ENCODE measurements around the gene UBALD1.

UBALD1 gene

DNA sequence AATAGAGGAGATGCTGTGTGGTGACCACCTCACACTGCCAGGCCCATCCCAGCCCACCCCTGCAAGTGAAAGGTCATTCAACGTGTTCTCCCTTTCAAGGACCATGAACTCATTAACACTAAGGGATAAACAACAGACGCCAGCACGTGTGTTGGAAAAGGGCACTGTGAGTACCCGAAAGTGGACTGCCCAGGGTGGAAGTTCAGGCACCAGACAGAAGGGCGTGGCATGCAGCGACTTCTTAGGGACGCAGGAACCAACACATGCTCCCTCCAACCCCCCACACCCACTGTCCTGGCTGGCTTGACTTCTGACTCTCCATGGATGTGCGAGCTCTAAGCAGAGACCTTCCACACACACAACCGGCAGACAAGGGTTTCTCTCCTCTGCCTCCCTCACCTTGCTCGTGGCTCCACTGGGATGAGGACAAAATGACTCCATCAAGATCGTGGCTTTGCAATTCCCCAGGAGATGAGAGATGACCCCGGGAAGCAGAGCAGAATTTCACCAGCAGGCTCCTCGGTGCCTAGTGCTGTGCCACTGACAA lies 11.0 kb downstream of the UBALD1 start:
- Histone ChIP-seq H3K27me3 (ENCODE audit: control insufficient read depth, insufficient read depth, low read length) (no peaks in the 10 kb centered on the region), H3K27ac (ENCODE audit: low read depth, low read length) (no peak overlapping the region)

DNA sequence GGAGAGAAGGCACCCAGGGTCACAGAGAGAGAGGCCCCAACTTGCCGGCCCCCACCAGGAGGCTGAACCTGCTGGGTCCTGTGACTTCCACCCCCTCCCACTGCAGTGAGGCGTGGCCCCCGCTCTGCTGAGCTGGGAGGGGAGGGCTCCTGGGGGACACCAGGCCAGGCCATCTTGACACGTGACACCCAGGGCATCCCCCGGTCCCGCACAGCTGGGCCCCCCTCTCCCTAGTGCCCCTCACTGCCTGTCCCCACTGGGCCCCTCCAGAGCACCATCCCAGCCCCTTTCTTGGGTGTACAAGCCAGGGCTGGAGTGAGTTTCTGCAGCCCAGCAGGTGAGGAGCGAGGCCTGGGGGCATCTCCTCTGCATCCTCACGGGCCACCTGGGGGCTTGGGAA lies 12.4 kb downstream of the UBALD1 start:
- Histone ChIP-seq H3K4me3 (ENCODE audit: low read depth, low read length) (no peak overlapping the region), H3K4me1 (ENCODE audit: control insufficient read depth, insufficient read depth, low read length) (peaks cover 15% of the 10 kb centered on the region), H3K36me3 (ENCODE audit: control insufficient read depth, insufficient read depth, low read length) (no peaks in the 10 kb centered on the region), H3K9me3 (ENCODE audit: control insufficient read depth, insufficient read depth, low read depth, low read length) (no peaks in the 10 kb centered on the region), H3K9ac (ENCODE audit: low read length) (no peak overlapping the region), H3K27me3 (ENCODE audit: control insufficient read depth, insufficient read depth, low read length) (no peaks in the 10 kb centered on the region), H3K27ac (ENCODE audit: low read depth, low read length) (no peak overlapping the region)

More for the DNA sequence above, 11.0 kb downstream of the UBALD1 start:
- H3K4me3 ChIP-seq (ENCODE audit: low read depth, low read length): no peak overlapping the region
- H3K9ac ChIP-seq (ENCODE audit: low read length): no peak overlapping the region
- peaks cover 12% of the 10 kb centered on the region for H3K36me3 ChIP-seq (ENCODE audit: control insufficient read depth, insufficient read depth, low read length)
- no peaks in the 10 kb centered on the region for H3K9me3 ChIP-seq (ENCODE audit: control insufficient read depth, insufficient read depth, low read depth, low read length)
- peaks cover 15% of the 10 kb centered on the region for H3K4me1 ChIP-seq (ENCODE audit: control insufficient read depth, insufficient read depth, low read length)

DNA sequence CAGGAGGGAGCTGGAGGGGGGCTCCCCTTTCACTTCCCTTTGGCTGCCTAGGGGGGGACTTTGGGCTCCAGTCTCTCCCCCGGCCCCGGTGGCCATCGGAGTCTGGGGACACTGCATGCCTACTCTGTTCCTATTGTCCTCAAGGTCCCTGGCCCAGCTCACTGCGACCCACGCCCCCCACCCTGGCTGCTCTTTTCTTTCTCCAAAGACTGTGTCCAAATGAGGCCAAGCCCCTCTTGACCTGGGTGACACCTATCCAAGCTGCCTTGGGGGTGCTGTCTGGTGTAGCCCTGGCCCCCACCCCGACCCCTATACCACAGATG lies 12.9 kb downstream of the UBALD1 start:
- H3K36me3 ChIP-seq (ENCODE audit: control insufficient read depth, insufficient read depth, low read length): no peaks in the 10 kb centered on the region
- H3K27ac ChIP-seq (ENCODE audit: low read depth, low read length): no peak overlapping the region
- H3K9me3 ChIP-seq (ENCODE audit: control insufficient read depth, insufficient read depth, low read depth, low read length): no peaks in the 10 kb centered on the region
- no peak overlapping the region for H3K9ac ChIP-seq (ENCODE audit: low read length)
- H3K4me1 ChIP-seq (ENCODE audit: control insufficient read depth, insufficient read depth, low read length): peaks cover 15% of the 10 kb centered on the region
- no peak overlapping the region for H3K4me3 ChIP-seq (ENCODE audit: low read depth, low read length)
- no peaks in the 10 kb centered on the region for H3K27me3 ChIP-seq (ENCODE audit: control insufficient read depth, insufficient read depth, low read length)

DNA sequence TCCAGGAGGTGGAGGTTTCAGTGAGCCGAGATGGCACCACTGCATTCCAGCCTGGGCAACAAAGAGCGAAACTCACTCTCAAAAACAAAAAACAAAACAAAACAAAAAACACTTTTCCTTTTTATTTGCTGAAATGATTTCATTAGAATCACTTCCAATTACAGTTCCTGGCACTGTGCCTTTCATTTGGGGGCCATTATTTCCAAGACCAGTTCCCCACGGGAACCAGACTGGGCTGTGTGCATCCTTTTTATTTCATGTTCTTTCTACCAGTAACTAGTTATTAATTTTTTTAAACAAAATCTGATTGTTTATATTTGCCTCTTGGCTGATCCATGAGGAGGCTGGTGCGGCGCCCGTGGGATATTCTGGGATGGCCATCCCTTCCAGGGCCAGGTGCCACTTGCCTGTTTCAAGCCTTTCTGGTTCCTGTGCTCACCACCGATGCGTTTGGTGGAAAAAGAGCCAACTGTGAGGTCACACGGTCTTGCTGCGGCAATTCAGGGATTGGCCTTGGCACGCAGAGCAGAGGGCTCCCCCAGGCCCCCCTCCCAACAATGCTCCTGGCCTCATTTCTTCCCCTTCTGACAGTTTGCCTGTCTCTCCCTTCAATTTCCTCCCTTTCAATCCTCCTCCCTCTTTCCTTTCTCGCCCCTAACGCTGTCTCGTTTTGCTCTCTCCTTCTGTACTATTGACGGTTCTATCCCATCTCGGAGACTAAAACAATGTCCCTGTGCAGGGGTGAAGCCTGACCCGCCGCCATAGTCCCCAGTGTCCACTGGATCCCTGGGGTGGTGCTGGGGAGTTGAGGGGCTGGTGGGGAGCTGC lies 13.4 kb downstream of the UBALD1 start:
- Histone ChIP-seq H3K9ac (ENCODE audit: low read length) (peak overlapping the region; percentile 25), H3K27ac (ENCODE audit: low read depth, low read length) (no peak overlapping the region), H3K36me3 (ENCODE audit: control insufficient read depth, insufficient read depth, low read length) (no peaks in the 10 kb centered on the region), H3K4me1 (ENCODE audit: control insufficient read depth, insufficient read depth, low read length) (peaks cover 15% of the 10 kb centered on the region), H3K4me3 (ENCODE audit: low read depth, low read length) (no peak overlapping the region), H3K9me3 (ENCODE audit: control insufficient read depth, insufficient read depth, low read depth, low read length) (no peaks in the 10 kb centered on the region), H3K27me3 (ENCODE audit: control insufficient read depth, insufficient read depth, low read length) (no peaks in the 10 kb centered on the region)

DNA sequence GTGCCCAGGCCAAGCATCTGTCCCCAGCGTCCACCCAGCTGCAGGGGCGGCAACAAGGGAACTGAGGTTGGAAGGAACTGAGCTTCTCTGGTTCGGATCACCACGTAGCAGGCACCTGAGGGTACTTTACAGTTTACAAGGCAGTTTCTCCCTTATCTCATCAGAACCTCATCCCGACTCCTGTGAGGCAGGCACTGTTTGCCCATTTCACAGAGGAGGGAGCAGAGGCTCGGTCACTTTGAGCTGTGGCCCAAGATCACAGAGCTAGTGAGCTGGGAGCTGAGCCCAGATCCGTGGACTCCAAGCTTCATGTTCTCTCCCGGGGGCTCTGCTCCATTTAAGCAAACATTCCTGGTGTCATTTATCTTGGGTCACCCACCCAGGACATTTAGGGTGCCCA lies 15.1 kb downstream of the UBALD1 start:
- H3K27me3 ChIP-seq (ENCODE audit: control insufficient read depth, insufficient read depth, low read length): no peaks in the 10 kb centered on the region

DNA sequence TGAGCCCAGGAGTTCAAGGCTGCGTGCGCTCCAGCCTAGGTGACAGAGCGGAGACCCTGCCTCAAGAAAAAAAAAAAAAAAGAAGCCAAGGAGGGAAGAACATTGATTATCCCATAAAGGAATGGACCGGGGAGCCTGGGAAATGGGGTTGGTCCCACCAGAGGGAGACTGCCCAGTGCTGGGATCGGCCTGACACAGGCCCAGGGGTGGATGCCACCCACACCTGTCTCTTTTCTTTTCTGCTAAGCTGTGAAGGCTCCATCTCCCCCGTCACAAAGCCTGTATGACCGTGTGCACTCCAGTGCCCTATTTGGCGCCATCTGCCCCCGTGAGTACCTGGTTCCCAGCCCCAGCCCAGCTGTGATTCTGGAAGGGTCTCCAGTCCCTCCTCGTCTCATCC lies 15.7 kb downstream of the UBALD1 start:
- Histone ChIP-seq H3K9ac (ENCODE audit: low read length) (no peak overlapping the region), H3K4me3 (ENCODE audit: low read depth, low read length) (no peak overlapping the region), H3K9me3 (ENCODE audit: control insufficient read depth, insufficient read depth, low read depth, low read length) (no peaks in the 10 kb centered on the region), H3K4me1 (ENCODE audit: control insufficient read depth, insufficient read depth, low read length) (peaks cover 22% of the 10 kb centered on the region), H3K36me3 (ENCODE audit: control insufficient read depth, insufficient read depth, low read length) (no peaks in the 10 kb centered on the region), H3K27me3 (ENCODE audit: control insufficient read depth, insufficient read depth, low read length) (no peaks in the 10 kb centered on the region), H3K27ac (ENCODE audit: low read depth, low read length) (no peak overlapping the region)

More for the DNA sequence above, 15.1 kb downstream of the UBALD1 start:
- H3K9me3 ChIP-seq (ENCODE audit: control insufficient read depth, insufficient read depth, low read depth, low read length): no peaks in the 10 kb centered on the region
- H3K9ac ChIP-seq (ENCODE audit: low read length): no peak overlapping the region
- peaks cover 17% of the 10 kb centered on the region for H3K4me1 ChIP-seq (ENCODE audit: control insufficient read depth, insufficient read depth, low read length)
- H3K4me3 ChIP-seq (ENCODE audit: low read depth, low read length): no peak overlapping the region
- no peak overlapping the region for H3K27ac ChIP-seq (ENCODE audit: low read depth, low read length)
- H3K36me3 ChIP-seq (ENCODE audit: control insufficient read depth, insufficient read depth, low read length): no peaks in the 10 kb centered on the region

GRCh38 chr16:4597174-4597573 lies 17.5 kb downstream of the UBALD1 start:
- H3K27ac ChIP-seq (ENCODE audit: low read depth, low read length): no peak overlapping the region
- peaks cover 32% of the 10 kb centered on the region for H3K4me1 ChIP-seq (ENCODE audit: control insufficient read depth, insufficient read depth, low read length)
- H3K4me3 ChIP-seq (ENCODE audit: low read depth, low read length): no peak overlapping the region
- no peaks in the 10 kb centered on the region for H3K27me3 ChIP-seq (ENCODE audit: control insufficient read depth, insufficient read depth, low read length)
- no peaks in the 10 kb centered on the region for H3K36me3 ChIP-seq (ENCODE audit: control insufficient read depth, insufficient read depth, low read length)
- H3K9ac ChIP-seq (ENCODE audit: low read length): peak overlapping the region; percentile 12
- no peaks in the 10 kb centered on the region for H3K9me3 ChIP-seq (ENCODE audit: control insufficient read depth, insufficient read depth, low read depth, low read length)

DNA sequence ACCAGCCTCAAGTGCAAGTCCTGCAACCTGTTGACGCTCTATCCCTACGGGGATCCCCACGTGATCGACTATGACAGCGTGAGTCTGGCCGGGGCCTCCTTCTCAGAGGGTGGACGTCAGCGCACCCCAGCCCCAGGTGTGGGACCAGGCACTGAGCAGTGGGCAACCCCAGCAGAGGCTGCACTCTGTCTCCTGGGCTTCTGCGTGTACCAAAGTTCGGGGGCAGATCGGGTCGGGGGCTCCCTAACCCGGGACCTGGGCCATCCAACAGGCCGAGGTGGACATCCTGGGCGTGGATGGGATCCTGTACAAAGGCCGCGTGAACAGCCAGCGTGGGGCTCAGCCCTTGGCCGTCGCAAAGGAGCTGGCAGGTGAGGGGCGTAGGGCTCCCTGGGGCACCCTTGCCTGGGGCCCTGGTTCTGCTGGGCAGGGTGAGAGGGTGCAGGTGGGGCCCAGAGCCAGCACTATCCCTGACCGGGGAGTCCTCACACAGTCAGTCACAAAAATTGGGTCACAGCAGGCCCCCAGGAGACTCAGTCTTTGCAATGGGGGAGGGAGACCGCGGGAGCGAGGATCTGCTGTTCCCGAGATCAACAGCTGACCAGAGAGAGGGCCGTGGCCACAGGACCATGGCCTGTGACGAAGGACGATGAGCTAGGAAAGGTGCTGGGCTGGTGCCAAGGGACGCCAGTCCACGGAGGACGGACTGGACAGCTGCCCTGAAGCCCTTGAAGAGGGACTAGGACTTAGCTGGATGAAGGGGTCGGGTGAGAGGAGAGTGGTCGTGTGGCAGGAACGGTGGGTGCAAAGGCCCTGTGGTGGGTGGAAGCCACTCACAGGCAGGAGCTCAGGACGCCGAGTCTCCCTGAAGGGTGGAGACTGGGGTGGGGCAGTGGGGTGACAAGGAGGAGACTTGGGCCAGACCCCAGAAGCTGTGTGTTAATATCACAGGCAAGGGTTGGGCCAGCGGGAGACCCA lies 20.0 kb downstream of the UBALD1 start:
- Histone ChIP-seq H3K27me3 (ENCODE audit: control insufficient read depth, insufficient read depth, low read length) (no peaks in the 10 kb centered on the region), H3K9ac (ENCODE audit: low read length) (no peak overlapping the region), H3K4me3 (ENCODE audit: low read depth, low read length) (no peak overlapping the region)

GRCh38 chr16:4593086-4593485 lies 21.6 kb downstream of the UBALD1 start:
- H3K9me3 ChIP-seq (ENCODE audit: control insufficient read depth, insufficient read depth, low read depth, low read length): peaks cover 10% of the 10 kb centered on the region
- H3K27ac ChIP-seq (ENCODE audit: low read depth, low read length): no peak overlapping the region
- H3K27me3 ChIP-seq (ENCODE audit: control insufficient read depth, insufficient read depth, low read length): no peaks in the 10 kb centered on the region
- H3K9ac ChIP-seq (ENCODE audit: low read length): no peak overlapping the region
- H3K4me1 ChIP-seq (ENCODE audit: control insufficient read depth, insufficient read depth, low read length): peaks cover 26% of the 10 kb centered on the region
- H3K36me3 ChIP-seq (ENCODE audit: control insufficient read depth, insufficient read depth, low read length): no peaks in the 10 kb centered on the region
- H3K4me3 ChIP-seq (ENCODE audit: low read depth, low read length): no peak overlapping the region

More for the DNA sequence above, 20.0 kb downstream of the UBALD1 start:
- Histone ChIP-seq H3K9me3 (ENCODE audit: control insufficient read depth, insufficient read depth, low read depth, low read length) (no peaks in the 10 kb centered on the region), H3K27ac (ENCODE audit: low read depth, low read length) (no peak overlapping the region; the same call in 1 of the 2 replicates), H3K4me1 (ENCODE audit: control insufficient read depth, insufficient read depth, low read length) (peaks cover 26% of the 10 kb centered on the region), H3K36me3 (ENCODE audit: control insufficient read depth, insufficient read depth, low read length) (no peaks in the 10 kb centered on the region)

- Histone ChIP-seq H3K9me3 (ENCODE audit: control insufficient read depth, insufficient read depth, low read depth, low read length) (peaks cover 13% of the 10 kb centered on the region), H3K9ac (ENCODE audit: low read length) (no peak overlapping the region), H3K27ac (ENCODE audit: low read depth, low read length) (no peak overlapping the region), H3K4me3 (ENCODE audit: low read depth, low read length) (no peak overlapping the region), H3K4me1 (ENCODE audit: control insufficient read depth, insufficient read depth, low read length) (peaks cover 26% of the 10 kb centered on the region), H3K27me3 (ENCODE audit: control insufficient read depth, insufficient read depth, low read length) (no peaks in the 10 kb centered on the region), H3K36me3 (ENCODE audit: control insufficient read depth, insufficient read depth, low read length) (no peaks in the 10 kb centered on the region)
These were observed 22.8 kb downstream of the UBALD1 start for GRCh38 chr16:4591706-4592470.

Data from HUES6 (cell line).